Dermis blood vessel endothelial cell (primary cell): Measurements from ENCODE around the gene TM4SF20. TPM values are rescaled to one million over a fixed set of nuclear protein-coding genes. Genes with fewer than 3 reads are reported as not detected.
"Not testable (repeated sequence)": the region's sequence is repeated elsewhere in the genome, so short reads cannot be mapped to it uniquely, and the experiment has no call there.

Experiments
- DNase-seq: peaks from one replicate; pipeline ENCODE4 v3.0.0; 2010
- total RNA-seq: library from RNA; depleted of rRNA; stranded (reverse); fragments of >200 nt; gene quantifications from 2 replicates; pipeline ENCODE4 v1.2.3, GENCODE V29; 2014

Gene TM4SF20
- total RNA-seq, 1 donor from 2014 or later = not detected

DNA sequence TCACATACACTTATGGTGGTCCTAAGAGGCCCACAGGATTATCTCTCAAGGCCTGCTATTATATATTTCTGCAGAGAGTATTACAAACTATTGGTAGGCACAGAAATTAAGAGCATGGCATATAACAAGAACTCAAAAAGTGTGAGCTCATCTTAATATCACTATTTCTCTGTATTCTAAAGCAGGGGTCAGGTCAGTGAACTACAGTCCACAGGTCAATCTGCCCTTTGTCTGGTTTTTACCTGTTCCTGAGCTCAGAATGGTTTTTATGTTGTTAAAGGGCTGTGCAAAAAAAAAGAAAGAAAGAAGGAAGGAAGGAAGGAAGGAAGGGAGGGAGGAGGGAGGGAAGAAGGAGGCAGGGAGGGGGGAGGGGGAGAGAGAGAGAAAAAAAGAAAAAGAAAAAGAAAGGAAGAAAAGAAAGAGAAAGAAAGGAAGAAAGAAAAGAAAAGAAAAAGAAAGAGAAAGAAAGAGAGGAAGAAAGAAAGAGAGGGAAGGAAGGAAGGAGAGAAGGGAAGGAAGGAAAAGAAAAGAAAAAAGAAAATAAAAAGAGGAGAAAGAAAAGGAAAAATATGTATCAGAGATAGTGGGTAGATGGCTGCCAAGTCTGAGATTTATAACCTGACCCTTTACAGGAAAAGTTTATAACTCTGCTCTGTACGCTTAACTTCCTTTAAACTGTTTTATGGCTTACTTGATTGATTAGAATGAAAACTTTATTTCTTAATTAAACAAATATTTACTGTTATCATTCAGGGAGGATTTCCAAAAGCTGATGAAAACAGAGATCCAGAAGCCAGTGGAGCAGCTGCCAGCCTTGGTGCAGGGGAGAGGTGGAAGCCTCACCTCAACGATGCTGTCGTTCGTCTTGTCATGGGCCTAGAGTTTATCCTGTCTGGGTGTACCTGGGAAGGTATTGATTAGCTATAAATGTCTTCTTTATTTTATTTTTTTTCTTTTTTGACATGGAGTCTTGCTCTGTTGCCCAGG lies 19.9 kb upstream of the TM4SF20 start:
- DNase-seq = no peak

DNA sequence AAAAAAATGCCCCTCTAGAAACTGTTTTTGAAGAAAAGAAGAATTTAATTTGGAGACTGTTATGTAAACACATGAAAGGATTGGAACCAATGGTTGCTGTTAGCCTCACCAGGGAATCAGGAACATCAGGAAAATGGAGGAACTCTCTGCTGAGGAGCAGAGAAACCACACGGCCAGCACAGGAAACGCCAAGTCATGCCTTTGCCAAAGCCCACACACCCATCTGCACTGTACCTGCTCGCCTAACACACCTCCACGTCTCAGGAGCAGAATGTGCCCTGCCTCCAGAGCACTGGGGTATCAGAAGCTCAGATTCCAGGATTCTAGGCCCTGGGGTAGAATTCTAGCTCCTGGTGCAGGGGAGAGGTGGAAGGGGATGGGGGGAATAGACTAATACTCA lies 18.5 kb upstream of the TM4SF20 start:
- no peak for DNase-seq

DNA sequence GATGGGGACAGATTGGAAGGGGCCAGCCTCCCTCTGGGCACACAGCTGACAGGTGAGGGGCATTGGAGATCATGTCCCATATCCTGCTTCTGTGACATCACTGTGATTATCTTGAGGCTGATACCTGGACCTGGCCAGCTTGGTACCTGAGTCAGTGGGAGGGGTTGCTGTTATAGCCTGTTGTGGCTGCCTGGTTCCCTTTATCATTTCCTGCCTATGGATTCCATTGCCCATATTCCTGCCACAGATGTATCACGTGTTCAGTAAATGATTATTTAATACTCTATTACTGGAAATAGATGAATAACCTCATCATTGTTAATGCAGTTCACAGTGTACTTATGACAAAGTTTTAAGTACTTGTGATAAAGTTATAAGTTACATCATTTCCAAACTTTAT lies 16.4 kb upstream of the TM4SF20 start:
- DNase-seq = peak; percentile 32

DNA sequence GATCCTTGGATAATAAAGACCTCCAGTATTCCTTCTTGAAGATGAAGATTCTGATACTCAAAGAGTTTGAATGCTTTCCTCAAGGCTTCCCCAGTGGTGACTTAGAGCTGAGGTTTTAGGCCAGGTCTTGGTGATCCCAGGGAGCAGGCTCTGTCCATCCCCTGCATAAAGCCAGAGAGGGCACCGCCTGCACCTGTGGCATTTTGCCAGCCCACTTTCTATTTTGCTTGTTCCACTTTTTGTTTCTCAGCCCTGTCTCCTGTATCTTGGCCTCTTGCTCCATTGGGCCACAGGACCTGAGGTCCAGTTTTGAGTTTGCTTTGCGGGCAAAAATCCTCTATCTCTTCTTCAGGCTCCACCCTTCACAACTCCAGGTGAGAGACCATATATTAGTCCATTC lies 15.3 kb upstream of the TM4SF20 start:
- DNase-seq = no peak

DNA sequence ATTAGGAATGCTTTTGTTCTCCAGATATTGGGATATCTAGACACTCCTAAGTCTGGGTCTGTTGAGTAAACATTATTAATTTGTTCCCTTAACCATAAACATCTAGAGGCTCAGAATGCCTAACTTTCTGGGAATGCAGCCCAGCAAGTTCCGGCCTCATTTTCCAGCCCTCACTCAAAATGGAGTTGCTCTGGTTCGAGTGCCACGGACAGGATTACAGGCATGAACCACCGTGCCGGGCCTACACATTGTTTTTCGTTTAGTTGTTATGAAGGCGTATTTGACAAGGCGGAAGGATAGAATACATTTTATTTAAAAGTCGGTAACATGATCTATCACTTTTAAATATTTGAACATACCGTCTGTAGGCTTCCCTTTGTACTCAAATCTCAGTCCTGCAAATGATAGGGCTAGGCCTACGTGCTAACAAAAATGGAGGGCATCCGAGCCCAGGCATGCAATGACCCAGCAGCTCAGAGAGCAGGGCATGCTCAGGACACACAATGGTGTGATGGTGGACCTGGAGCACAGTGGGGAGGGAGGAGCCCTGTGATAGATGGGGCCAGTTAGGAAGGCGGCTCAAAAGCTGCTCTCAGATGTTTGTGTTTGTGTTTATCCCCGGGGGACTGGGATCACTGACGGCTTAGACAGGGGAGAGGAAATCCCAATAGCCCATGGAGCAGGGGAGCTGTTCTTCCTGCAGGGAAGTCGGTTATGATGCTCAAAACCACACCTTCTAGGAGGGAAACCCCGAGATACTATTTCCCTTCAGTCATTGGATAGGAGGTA lies 11.6 kb upstream of the TM4SF20 start:
- no peak for DNase-seq

DNA sequence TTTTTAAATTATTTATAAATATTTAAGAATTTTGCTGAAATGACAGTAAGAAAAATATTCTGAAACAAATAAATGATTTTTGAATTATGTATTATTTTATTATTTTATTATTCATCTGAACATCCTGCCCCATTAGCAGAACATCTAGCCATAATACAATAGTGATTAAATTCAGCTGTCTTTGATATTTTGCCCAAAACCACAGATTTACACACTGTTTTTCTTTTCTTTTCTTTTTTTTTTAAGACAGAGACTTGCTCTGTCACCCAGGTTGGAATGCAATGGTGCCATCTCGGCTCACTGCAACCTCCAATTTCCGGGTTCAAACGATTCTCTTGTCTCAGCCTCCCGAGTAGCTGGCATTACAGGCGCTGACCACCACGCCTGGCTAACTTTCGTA lies 10.6 kb upstream of the TM4SF20 start:
- no peak for DNase-seq

DNA sequence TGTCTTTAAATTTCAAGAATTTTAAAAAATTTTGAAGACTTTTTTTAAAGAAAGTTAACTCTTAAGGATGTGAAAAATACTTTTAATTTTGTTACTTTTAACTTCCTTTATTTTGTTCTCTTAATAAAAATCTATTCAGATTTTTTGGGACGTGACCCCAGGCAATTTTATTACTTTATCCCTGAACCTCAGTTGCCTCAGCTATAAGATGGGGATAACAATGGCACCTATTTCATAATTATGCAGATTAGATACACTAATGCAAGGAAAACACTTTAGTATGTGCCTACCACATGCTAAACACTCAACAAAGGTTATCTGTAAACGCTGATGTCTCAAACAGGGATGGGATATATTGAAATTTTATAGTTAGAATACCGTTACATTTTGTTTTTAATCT lies 10.1 kb upstream of the TM4SF20 start:
- DNase-seq = no peak

DNA sequence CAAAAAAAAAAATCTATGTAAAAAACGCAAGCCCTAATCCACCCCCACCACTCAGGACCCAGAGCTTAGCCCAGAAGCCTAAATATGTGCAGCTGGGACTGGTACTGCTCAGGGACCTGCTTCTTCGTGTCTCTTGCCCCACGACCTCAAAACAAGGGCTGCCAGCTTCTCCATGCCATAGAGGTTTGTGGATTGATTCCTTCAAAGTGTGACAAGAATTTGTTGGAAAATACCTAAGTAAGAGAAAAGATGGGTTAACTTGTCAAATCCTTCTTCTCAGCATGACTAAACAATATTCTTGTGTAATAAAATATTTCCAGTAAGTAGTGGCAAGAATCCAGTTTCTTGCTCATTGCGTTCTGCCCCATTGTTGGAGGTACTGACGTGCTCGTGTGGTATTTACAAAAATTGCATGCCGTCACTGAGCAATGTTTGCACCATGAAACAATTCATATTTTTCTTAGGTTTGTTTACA lies 9.5 kb upstream of the TM4SF20 start:
- peak; percentile 50 for DNase-seq

DNA sequence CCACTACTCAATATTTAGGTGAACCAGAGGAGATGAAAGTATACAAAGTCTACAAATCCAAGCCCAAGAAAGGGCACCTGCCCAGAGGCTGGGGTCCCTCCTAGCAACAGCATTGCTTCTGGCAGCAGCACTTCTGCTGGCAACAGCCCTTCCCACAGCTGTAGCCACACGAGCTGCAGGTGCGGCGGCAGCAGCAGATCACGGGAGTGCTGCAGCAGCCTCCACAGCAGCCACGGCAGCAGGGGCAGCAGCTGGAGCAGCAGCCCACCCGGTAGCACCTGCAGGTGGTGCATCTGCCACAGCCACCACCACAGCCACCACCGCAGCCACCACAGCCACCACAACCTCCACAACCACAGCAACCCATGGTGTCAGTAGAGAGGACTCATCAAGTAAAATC lies 8.5 kb upstream of the TM4SF20 start, which contains the start of gene SCYGR1:
TSS of gene SCYGR1 (minus strand) at position 367 of the 400 bp plus-strand sequence. CDS start at position 367, 0 bp downstream.
- not testable (repeated sequence) for DNase-seq

DNA sequence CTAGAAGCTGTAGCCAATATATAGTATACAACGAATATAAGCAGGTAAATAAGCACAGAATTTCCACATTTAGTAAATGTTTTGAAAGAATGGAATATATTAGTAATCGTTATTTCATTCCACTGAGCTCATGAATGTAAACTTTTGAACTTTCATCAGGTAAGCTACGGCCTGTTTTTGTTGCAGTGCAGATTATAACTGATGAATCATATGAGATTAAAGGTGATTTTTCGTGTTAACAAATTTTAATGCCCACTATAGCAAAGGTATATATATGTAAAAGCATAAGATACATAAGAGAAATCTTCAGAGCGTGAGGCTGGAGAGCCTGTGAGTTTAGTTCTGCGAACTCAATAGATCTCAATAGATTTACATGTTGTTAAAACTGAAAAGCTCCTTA lies 7.5 kb upstream of the TM4SF20 start:
- no peak for DNase-seq

DNA sequence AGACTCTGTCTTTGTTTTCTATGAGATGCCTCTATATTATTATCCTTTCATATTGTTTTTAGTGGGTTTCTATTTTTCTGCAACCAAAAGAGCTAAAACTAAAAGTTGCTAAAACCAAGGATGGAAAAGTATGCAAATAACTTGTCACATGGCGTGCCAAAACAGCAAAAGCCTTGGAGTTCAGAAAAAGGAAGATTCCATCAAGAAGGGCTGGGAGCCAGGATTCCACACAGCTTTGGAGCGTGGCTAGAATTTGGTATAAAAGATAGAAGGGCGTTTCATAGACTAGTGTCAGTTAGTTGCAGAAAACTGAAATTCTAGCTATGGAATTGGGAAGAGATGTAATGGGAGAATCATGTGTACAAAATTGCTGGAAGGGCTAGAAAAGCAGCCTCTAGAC lies 4.6 kb upstream of the TM4SF20 start:
- DNase-seq = no peak

DNA sequence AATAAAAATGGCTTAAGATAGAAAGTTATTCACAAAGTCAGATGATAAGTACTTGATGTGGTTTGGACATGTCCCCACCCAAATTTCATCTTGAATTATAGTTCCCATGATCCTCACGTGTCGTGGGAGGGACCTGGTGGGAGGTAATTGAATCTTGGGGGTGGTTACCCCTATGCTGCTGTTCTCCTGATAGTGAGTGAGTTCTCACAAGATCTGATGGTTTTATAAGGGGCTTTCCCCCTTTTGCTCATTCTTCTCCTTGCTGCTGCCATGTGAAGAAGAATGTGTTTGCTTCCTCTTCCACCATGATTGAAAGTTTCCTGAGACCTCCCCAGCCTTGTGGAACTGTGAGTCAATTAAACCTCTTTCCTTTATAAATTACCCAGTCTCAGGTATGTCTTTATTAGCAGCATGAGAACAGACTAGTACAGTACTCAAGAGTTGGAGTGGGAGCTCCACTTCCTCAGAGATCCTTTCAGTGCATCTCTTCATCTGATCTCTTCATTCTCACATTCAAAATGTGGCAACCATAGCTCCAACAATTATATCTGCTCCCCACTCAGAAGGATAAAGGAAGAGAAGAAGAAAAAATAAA lies 3.2 kb upstream of the TM4SF20 start:
- DNase-seq = not testable (repeated sequence)

DNA sequence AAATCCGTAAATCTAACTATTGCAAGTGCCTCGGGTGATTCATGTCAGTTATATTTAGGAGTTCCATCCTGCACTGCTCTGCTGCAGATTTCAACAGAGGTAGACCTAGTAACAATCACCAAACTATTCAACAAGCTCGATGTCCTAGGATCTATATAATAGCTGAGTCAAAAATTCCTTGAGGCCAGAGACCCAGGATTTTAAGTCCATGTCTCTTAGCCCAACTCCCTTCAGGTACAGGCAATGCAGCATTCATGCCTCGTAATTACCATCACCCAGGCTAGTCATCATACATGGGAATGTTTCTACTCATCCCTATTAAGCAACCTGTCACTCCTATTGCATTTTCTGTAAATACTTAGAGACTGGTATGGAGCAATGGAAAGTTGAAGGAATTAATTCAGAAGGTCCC lies 729 bp downstream of the TM4SF20 start:
- DNase-seq = no peak

DNA sequence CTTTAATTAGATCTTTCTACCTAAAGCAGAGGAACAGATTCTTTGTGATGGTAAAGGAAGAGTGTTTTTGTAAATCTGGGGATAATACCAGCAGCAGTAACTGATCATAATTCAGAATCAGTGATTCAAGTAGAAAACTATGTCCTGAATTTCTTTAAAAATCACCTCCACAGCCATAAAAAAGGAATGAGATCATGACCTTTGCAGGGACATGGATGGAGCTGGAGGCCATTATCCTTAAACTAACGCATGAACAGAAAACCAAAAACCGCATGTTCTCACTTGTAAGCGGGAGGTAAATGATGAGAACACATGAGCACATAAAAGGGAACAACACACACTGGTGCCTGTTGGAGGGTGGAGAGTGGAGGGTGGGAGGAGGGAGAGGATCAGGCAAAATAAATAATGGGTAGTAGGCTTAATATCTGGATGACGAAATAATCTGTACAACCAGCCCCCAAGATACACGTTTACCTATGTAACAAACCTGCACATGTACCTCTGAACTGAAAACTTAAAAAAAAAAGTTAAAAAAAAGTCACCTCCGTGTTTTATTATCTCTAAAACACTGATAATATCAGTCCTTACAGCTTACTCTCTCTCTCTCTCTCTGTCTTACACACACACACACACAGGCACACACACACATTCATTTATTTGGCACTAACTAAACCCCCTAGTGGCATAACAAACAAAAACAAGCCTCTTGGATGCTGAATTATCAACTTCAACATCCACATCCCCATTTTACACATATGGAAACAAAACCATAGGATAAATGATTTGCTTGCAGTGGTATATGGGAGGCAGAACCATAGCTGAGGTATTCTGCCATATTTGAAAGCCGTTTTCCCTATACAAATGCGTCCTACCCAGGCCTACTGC lies 1.4 kb downstream of the TM4SF20 start:
- no peak for DNase-seq

DNA sequence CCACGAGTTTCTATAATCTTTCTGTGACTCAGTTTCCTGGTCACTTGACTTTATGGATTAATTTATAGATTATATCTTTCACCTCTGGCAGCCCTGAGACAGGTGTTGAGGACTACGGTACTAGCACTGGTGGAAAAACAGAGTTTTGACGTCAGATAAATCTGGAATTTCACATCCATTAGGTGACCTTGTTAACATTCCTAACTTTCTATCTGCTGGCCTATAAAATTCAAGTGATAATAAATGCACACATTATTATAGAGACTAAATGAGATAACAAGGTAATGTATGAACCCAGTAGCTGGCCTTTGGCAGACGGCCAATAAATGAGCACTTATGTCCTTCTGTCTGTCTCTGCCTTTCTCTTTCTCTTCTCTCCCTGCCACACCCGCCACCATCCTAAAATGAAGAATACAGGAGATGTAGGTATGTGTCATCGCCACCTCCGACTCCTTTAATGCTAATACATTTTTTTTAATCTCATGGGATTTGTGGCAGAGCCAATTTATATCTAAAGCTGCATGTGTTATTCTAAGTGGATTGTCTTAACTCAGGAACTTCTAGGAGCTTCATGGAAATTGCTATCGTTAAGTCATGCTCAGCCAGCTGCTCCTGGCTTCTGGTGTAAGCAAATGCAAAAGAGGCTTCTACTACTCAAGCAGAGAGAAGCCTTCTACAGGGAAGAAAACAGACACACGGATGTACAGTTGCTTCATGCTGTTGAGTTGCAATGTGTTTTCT lies 2.3 kb downstream of the TM4SF20 start:
- no peak for DNase-seq

DNA sequence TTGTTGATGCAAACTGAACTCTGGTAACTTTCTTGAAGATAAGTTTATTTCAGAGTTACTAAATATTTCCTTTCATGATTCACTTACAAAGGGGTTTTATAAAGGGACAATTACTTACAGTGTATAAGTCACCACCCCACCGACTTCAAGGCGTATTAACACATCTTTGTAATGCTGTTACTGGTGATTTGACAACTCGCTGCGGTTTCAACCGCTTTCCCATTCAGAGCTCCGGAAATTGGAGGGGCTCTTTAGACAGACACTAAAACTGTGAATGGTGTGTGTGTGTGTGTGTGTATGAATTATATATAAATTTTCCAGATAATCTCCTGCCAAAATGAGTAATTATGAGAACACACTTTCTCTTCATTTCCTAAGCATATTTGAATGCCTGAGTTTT lies 4.9 kb downstream of the TM4SF20 start:
- DNase-seq = no peak

DNA sequence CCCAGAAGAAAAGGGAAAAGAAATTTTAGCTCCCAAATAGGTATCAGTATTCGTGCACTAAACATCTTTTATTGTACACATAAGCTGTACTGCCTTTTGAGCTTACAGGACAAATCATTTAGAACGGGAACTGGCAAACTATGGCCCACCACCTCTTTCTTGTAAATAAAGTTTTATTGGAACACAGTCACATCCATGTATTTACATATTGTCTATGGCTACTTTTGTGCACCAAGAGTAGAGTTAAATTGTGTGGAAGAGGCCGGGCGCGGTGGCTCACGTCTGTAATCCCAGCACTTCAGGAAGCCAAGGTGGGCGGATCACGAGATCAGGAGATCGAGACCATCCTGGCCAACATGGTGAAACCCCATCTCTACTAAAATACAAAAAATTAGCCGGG lies 5.7 kb downstream of the TM4SF20 start:
- no peak for DNase-seq

DNA sequence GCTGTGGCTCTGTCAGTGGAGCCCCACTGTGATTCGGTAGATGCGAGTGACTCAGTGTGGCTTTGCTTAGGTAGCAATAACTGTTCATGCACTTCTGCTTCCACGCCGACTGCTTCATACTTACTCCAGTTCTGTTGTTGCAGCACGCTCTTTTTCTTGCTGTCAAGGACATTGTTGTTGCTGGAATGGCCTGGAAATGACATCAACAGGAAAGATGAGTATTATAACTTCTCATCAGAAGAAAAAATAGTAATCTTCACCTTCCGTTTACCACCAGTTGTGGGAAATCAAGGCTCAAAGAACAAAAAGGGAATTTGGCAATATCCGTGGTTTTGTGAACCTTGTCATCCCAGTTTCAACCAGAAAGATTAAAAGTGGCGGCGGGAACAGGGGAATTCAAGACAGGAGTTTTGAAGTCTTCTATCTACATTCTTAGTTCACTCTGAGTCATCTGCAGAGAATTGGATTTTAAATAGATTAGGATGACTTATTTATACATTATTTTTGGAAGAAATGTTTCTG lies 8.3 kb downstream of the TM4SF20 start:
- DNase-seq = peak; percentile 34

DNA sequence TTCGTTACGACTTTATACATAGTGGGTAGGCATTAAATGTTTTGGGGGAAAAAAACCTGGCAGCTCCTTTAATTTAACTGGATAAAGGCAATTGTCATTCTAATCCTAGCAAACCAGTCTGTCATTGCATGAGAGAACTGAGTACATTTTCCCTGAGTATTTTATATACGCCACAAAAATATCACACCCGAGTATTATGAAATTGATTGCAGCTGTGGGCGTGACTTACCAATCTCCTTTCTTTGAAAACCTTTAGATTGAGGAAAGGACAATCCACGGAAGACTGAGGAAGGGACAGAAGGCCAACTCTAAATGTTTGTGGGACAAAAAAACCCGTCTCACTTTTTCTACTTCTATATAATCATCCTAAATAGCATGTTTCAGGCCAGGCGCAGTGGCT lies 9.0 kb downstream of the TM4SF20 start:
- no peak for DNase-seq

DNA sequence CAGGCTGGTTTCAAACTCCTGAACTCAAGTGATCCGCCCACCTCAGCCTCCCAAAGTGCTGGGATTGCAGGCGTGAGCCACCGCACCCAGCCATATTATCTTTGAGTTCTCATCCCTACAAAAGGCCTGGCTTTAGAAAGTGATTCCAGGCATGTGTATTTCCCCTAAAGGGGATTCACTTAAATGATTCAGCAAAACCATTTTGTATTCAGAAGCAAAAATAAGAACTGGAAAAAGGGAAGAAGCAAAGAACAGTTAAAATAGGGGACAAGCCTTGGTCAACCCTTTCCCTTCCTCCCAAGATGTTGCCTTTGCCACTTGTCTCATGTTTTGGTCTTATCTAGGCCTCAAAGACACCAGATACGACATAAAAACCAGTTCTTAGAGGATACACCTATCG lies 10.5 kb downstream of the TM4SF20 start:
- no peak for DNase-seq

DNA sequence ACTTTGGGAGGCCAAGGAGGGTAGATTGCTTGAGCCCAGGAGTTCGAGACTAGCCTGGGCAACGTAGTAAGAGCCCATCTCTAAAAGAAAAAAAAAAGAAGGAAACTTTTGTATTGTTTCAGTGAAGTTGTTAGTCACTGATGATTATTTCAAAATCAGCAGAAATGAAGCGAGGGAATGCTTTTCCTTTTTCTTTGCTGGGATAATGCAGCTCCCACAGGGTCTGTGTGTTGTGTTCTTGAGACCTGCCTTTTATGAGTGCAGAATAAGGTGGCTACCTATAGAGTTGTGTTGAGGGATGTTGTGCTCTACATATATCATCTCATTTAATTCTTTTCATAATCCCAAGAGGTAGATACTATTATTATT lies 11.7 kb downstream of the TM4SF20 start:
- no peak for DNase-seq
